Measurements from ENCODE around the gene NADSYN1. TPM values are rescaled to one million over a fixed set of nuclear protein-coding genes. Genes with fewer than 3 reads are reported as not detected.

NADSYN1 gene
- total and polyA plus RNA-seq, 2 donors from 2014 or later: 34.9 to 72.9 TPM

- Histone ChIP-seq H3K9ac (ENCODE audit: low read length in 3 of 3) (no peak overlapping the region), H3K9me3 (ENCODE audit: control insufficient read depth in 2 of 3, insufficient read depth in 1 of 3, low read length in 3 of 3) (no peaks in the 10 kb centered on the region), H3K36me3 (ENCODE audit: control insufficient read depth in 2 of 3, insufficient read depth in 3 of 3, low read length in 3 of 3) (no peaks in the 10 kb centered on the region), H3K27ac (ENCODE audit: low read depth in 2 of 2, low read length in 2 of 2) (no peak overlapping the region), H3K4me1 (ENCODE audit: control insufficient read depth in 2 of 3, insufficient read depth in 2 of 3, low read depth in 1 of 3, low read length in 3 of 3) (no peaks in the 10 kb centered on the region), H3K27me3 (ENCODE audit: control insufficient read depth, insufficient read depth, low read length) (no peaks in the 10 kb centered on the region), H3K4me3 (ENCODE audit: low read length in 3 of 3) (no peak overlapping the region)
- intact Hi-C loops (cut with DNase I): no loop called here
- no peak for DNase-seq
- no peak for TF ChIP-seq CTCF (IDR thresholded peaks at IDR 0.05; ENCODE audit: borderline replicate concordance, extremely low read depth, insufficient read depth)
- no peak for FAIRE-seq
These were observed 24.1 kb upstream of the NADSYN1 start for GRCh38 chr11:71428861-71429435.

- FAIRE-seq (no peak), DNase-seq (no peak)
- no peaks in the 10 kb centered on the region for H3K27me3 ChIP-seq (ENCODE audit: control insufficient read depth, insufficient read depth, low read length)
- H3K4me3 ChIP-seq (ENCODE audit: low read length in 3 of 3): no peak overlapping the region
- no peaks in the 10 kb centered on the region for H3K4me1 ChIP-seq (ENCODE audit: control insufficient read depth in 2 of 3, insufficient read depth in 2 of 3, low read depth in 1 of 3, low read length in 3 of 3)
- intact Hi-C loops (cut with DNase I): no loop called here
- no peak overlapping the region for H3K27ac ChIP-seq (ENCODE audit: low read depth in 2 of 2, low read length in 2 of 2)
- no peak for TF ChIP-seq CTCF (IDR thresholded peaks at IDR 0.05; ENCODE audit: borderline replicate concordance, extremely low read depth, insufficient read depth)
- H3K9ac ChIP-seq (ENCODE audit: low read length in 3 of 3): no peak overlapping the region
- no peaks in the 10 kb centered on the region for H3K36me3 ChIP-seq (ENCODE audit: control insufficient read depth in 2 of 3, insufficient read depth in 3 of 3, low read length in 3 of 3)
- H3K9me3 ChIP-seq (ENCODE audit: control insufficient read depth in 2 of 3, insufficient read depth in 1 of 3, low read length in 3 of 3): no peaks in the 10 kb centered on the region
These were observed 23.3 kb upstream of the NADSYN1 start for GRCh38 chr11:71429701-71430100.

DNA sequence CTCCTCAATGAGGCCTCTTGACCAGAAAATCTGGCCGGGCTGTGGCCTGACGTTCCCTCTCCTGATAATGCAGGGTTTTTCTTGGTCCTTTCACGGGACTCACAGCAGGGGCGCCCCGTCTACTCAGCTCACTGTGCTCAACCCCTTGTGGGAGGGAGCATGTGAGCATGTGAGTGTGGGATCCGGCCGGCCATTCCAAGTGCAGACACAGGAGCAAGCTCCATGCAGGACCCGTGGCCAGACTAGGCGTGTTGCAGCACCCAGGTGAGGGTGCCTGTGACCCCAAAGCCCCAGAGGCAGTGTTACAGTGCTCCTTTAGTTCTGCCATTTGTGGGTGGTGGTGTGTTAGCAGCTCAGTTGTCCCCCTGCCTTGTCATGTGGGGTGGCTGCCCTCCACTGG, 22.8 kb upstream of the NADSYN1 start:
- Histone ChIP-seq H3K27me3 (ENCODE audit: control insufficient read depth, insufficient read depth, low read length) (no peaks in the 10 kb centered on the region), H3K36me3 (ENCODE audit: control insufficient read depth in 2 of 3, insufficient read depth in 3 of 3, low read length in 3 of 3) (no peaks in the 10 kb centered on the region), H3K27ac (ENCODE audit: low read depth in 2 of 2, low read length in 2 of 2) (no peak overlapping the region), H3K4me1 (ENCODE audit: control insufficient read depth in 2 of 3, insufficient read depth in 2 of 3, low read depth in 1 of 3, low read length in 3 of 3) (no peaks in the 10 kb centered on the region), H3K9me3 (ENCODE audit: control insufficient read depth in 2 of 3, insufficient read depth in 1 of 3, low read length in 3 of 3) (no peaks in the 10 kb centered on the region), H3K4me3 (ENCODE audit: low read length in 3 of 3) (no peak overlapping the region), H3K9ac (ENCODE audit: low read length in 3 of 3) (no peak overlapping the region)
- FAIRE-seq (no peak), DNase-seq (no peak)
- intact Hi-C loops (cut with DNase I): no loop called here
- TF ChIP-seq CTCF (IDR thresholded peaks at IDR 0.05; ENCODE audit: borderline replicate concordance, extremely low read depth, insufficient read depth): no peak

GRCh38 chr11:71431271-71431670, 21.7 kb upstream of the NADSYN1 start:
- no peak for DNase-seq

More at GRCh38 chr11:71431271-71431670, 21.7 kb upstream of the NADSYN1 start:
- H3K27me3 ChIP-seq (ENCODE audit: control insufficient read depth, insufficient read depth, low read length): no peaks in the 10 kb centered on the region
- intact Hi-C loops (cut with DNase I): no loop called here
- H3K4me3 ChIP-seq (ENCODE audit: low read length in 3 of 3): no peak overlapping the region
- no peak for TF ChIP-seq CTCF (IDR thresholded peaks at IDR 0.05; ENCODE audit: borderline replicate concordance, extremely low read depth, insufficient read depth)
- H3K9ac ChIP-seq (ENCODE audit: low read length in 3 of 3): no peak overlapping the region
- no peaks in the 10 kb centered on the region for H3K4me1 ChIP-seq (ENCODE audit: control insufficient read depth in 2 of 3, insufficient read depth in 2 of 3, low read depth in 1 of 3, low read length in 3 of 3)
- H3K9me3 ChIP-seq (ENCODE audit: control insufficient read depth in 2 of 3, insufficient read depth in 1 of 3, low read length in 3 of 3): no peaks in the 10 kb centered on the region
- no peaks in the 10 kb centered on the region for H3K36me3 ChIP-seq (ENCODE audit: control insufficient read depth in 2 of 3, insufficient read depth in 3 of 3, low read length in 3 of 3)
- H3K27ac ChIP-seq (ENCODE audit: low read depth in 2 of 2, low read length in 2 of 2): no peak overlapping the region
- no peak for FAIRE-seq
